Body of pancreas (tissue), 4 donors: Measurements from ENCODE around the gene ACTN4.

Source experiments
- POLR2A ChIP-seq, 3 donors: fragments of 450-650 bp; IDR thresholded peaks; one replicate each; pipeline ENCODE4 v1.6.1; 2016; ENCODE audit warnings: antibody characterized with exemption in 3 of 3, mild to moderate bottlenecking in 2 of 3
- TF ChIP-seq, protein P1 (sequence below), 7 experiments: fragments of 450-650 bp in 4 of 7; fragments of 200-600 bp in 3 of 7; sonication (generic) in 3 of 7; IDR thresholded peaks; one replicate each; pipeline ENCODE4 v1.5.1; 2016 to 2019; ENCODE audit warnings: antibody characterized with exemption in 7 of 7

DNA sequence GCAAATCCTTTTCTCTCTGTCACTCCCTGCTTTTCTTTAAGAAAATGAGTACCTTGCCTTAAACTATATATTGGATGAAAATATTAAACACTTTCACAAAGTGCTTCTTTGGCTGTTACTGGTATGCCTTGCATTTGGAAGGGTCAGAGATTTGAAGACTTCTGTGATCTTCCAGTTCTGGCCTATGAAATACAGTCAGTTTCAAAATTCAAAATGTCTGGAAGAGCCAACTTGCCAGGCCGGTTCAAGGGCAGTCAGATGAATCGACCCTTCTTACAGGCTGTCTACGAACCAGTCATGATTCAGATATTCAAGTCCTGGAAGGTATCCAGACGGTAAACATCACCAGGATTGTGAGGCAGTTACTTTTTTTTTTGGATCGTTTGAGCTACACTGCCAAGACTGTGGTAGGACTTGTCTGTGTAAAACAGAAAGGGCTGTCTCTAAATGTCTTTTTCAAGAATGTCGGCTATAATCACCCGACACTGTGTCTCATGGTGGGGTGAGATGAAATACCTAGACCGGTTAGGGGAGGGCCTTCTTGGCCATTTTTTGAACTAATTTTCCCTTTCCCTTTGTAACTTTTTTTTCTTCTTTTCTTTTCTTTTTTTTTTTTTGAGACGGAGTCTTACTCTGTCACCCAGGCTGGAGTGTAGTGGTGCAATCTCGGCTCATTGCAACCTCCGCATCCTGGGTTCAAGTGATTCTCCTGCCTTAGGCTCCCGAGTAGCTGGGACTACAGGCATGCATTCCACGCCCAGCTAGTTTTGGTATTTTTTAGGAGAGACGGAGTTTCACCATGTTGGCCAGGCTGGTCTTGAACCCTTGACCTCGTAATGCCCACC is 11.2 kb downstream of the ACTN4 start:
- TF ChIP-seq, protein P1, sequence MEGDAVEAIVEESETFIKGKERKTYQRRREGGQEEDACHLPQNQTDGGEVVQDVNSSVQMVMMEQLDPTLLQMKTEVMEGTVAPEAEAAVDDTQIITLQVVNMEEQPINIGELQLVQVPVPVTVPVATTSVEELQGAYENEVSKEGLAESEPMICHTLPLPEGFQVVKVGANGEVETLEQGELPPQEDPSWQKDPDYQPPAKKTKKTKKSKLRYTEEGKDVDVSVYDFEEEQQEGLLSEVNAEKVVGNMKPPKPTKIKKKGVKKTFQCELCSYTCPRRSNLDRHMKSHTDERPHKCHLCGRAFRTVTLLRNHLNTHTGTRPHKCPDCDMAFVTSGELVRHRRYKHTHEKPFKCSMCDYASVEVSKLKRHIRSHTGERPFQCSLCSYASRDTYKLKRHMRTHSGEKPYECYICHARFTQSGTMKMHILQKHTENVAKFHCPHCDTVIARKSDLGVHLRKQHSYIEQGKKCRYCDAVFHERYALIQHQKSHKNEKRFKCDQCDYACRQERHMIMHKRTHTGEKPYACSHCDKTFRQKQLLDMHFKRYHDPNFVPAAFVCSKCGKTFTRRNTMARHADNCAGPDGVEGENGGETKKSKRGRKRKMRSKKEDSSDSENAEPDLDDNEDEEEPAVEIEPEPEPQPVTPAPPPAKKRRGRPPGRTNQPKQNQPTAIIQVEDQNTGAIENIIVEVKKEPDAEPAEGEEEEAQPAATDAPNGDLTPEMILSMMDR (IDR thresholded peaks at IDR 0.05), result peak in 1 of 7 experiments; percentile 1
- TF ChIP-seq POLR2A (IDR thresholded peaks at IDR 0.05), result peak in 2 of 3 donors; percentile 33 to 36
